ENCODE measurements around the gene DAD1. TPM values are rescaled to one million over a fixed set of nuclear protein-coding genes. Genes with fewer than 3 reads are reported as not detected.
A peak's percentile ranks its signal among the peaks of the same experiment; 100 is the strongest.
"Not testable (repeated sequence)": the region's sequence is repeated elsewhere in the genome, so short reads cannot be mapped to it uniquely, and the experiment has no call there.

Gene DAD1
- total RNA-seq, 2 experiments from 2014 or later: 117 to 154 TPM

DNA sequence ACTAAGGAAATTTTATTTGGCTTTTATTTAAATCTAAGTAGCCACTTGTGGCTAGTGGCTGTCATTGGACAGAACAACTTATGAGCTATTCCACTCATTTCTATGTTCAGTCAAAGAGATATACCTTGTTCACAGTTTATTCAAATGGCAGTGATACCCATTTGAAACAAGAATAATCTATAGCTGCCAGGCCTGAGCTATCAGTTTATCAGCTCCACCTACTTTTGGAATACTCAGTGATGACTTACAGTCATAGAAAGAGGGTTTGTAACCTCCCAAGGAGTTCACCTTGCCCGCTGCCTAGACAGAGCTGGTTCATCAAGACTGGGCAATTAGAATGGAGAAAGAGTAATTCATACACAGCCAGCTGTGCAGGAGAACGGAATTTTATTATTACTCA lies 4.6 kb upstream of the DAD1 start:
- no peak overlapping the region for H3K4me2 ChIP-seq (ENCODE audit: low read length)
- H2AFZ ChIP-seq (ENCODE audit: low read length): no peak overlapping the region; the same call in 1 of the 2 replicates
- no TSS peak for BruUV-seq (replicated peaks)
- H3K4me1 ChIP-seq (ENCODE audit: insufficient read depth, low read length, poor library complexity, severe bottlenecking): peaks cover 30% of the 10 kb centered on the region
- H3K79me2 ChIP-seq (ENCODE audit: insufficient read depth, low read depth, low read length): peaks cover 2% of the 10 kb centered on the region
- intact Hi-C loops (cut with micrococcal nuclease; ENCODE audit: unreplicated experiment): no loop called here
- H3K27ac ChIP-seq (ENCODE audit: low read depth, low read length, poor library complexity, severe bottlenecking): no peak overlapping the region
- no peak for DNase-seq (ENCODE audit: low spot score)
- no peak overlapping the region for H3K4me3 ChIP-seq (ENCODE audit: low read depth, low read length, poor library complexity, severe bottlenecking)
- H3K9me2 ChIP-seq (ENCODE audit: insufficient read depth, low read length): no peaks in the 10 kb centered on the region
- H3K9me3 ChIP-seq (ENCODE audit: low read length): no peaks in the 10 kb centered on the region
- H3K36me3 ChIP-seq (ENCODE audit: insufficient read depth, low read length): no peaks in the 10 kb centered on the region
- TF ChIP-seq, protein P1, sequence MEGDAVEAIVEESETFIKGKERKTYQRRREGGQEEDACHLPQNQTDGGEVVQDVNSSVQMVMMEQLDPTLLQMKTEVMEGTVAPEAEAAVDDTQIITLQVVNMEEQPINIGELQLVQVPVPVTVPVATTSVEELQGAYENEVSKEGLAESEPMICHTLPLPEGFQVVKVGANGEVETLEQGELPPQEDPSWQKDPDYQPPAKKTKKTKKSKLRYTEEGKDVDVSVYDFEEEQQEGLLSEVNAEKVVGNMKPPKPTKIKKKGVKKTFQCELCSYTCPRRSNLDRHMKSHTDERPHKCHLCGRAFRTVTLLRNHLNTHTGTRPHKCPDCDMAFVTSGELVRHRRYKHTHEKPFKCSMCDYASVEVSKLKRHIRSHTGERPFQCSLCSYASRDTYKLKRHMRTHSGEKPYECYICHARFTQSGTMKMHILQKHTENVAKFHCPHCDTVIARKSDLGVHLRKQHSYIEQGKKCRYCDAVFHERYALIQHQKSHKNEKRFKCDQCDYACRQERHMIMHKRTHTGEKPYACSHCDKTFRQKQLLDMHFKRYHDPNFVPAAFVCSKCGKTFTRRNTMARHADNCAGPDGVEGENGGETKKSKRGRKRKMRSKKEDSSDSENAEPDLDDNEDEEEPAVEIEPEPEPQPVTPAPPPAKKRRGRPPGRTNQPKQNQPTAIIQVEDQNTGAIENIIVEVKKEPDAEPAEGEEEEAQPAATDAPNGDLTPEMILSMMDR (conservative IDR thresholded peaks at IDR 0.05; ENCODE audit: low read length): no peak
- no peak for TF ChIP-seq EZH2phosphoT487 (IDR thresholded peaks at IDR 0.05; ENCODE audit: borderline replicate concordance, low read depth, low read length)
- H4K20me1 ChIP-seq (ENCODE audit: insufficient read depth, low read length): no peaks in the 10 kb centered on the region
- ChIA-PET POLR2A (interaction anchor here (0.5 to 1.1 kb wide), 5 partner anchors 9 to 1013 kb away, joined by 3 to 4 read pairs (median 3); no protein-coding TSS in a partner anchor), CTCF (ENCODE audit: unreplicated experiment) (no interaction called here)

DNA sequence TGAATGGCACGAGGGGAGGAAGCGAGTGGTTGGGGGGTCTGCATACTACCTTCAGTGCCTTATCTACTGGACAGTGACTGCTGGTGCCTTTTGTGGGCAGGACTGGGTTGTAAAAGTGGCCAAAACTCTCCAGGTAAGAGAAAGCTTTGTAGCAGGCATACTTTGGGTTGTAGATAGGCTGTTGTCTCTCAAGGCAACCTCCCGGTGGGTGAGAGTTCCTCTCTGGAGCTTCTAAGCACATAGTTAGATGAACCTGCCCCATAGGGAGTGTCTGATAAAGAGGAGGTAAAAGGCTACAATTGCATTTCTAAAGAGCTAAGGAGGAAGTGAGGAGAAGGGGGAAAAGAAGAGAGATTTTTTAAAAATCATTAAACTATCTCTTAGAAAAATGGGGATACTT lies 4.2 kb upstream of the DAD1 start:
- Histone ChIP-seq H4K20me1 (ENCODE audit: insufficient read depth, low read length) (no peaks in the 10 kb centered on the region), H3K4me3 (ENCODE audit: low read depth, low read length, poor library complexity, severe bottlenecking) (no peak overlapping the region), H3K9me3 (ENCODE audit: low read length) (no peaks in the 10 kb centered on the region), H2AFZ (ENCODE audit: low read length) (0 out of 2 replicates have a peak overlapping the region, but pooled peaks have one; percentile 3), H3K79me2 (ENCODE audit: insufficient read depth, low read depth, low read length) (peaks cover 7% of the 10 kb centered on the region), H3K36me3 (ENCODE audit: insufficient read depth, low read length) (no peaks in the 10 kb centered on the region), H3K4me1 (ENCODE audit: insufficient read depth, low read length, poor library complexity, severe bottlenecking) (peaks cover 31% of the 10 kb centered on the region), H3K27ac (ENCODE audit: low read depth, low read length, poor library complexity, severe bottlenecking) (no peak overlapping the region), H3K4me2 (ENCODE audit: low read length) (no peak overlapping the region), H3K9me2 (ENCODE audit: insufficient read depth, low read length) (no peaks in the 10 kb centered on the region)
- POLR2A ChIA-PET: interaction anchor here (0.5 to 1.1 kb wide), 5 partner anchors 8 to 1012 kb away, joined by 3 to 4 read pairs (median 3); no protein-coding TSS in a partner anchor
- TF ChIP-seq, protein P1 (conservative IDR thresholded peaks at IDR 0.05; ENCODE audit: low read length): no peak
- TF ChIP-seq EZH2phosphoT487 (IDR thresholded peaks at IDR 0.05; ENCODE audit: borderline replicate concordance, low read depth, low read length): no peak
- CTCF ChIA-PET (ENCODE audit: unreplicated experiment): no interaction called here
- no TSS peak for BruUV-seq (replicated peaks)
- intact Hi-C loops (cut with micrococcal nuclease; ENCODE audit: unreplicated experiment): no loop called here
- DNase-seq (ENCODE audit: low spot score): no peak

DNA sequence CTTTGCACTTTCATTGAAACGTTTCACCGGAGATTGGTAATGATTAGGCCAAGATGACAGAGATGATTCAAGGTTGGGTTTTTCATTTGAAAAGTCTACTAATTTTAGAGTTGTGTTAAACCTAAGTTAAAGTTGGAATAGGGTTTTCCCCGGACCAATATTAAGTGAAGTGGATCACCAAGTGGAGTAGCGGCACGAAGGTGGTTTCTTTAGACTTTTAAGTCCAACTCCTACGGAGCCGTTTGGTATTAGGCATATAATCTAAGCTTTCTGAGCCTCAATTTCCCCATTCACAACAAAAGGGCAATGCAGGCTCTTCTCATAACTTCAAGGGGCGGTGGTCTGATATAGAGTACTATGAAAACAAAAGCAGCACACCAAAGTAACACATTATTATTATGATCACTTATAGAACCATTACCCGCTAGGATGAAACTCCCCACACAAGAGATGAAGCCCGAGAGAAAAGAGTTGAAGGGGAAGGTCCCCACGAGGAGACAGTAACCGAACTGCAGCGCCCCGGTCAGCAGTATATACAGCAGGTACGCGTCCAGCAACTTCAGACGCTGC lies 413 bp downstream of the DAD1 start:
- H3K27ac ChIP-seq (ENCODE audit: low read depth, low read length, poor library complexity, severe bottlenecking): peak overlapping the region; percentile 58
- peaks cover 34% of the 10 kb centered on the region; the same call in 1 of the 2 replicates for H3K36me3 ChIP-seq (ENCODE audit: insufficient read depth, low read length)
- H3K4me1 ChIP-seq (ENCODE audit: insufficient read depth, low read length, poor library complexity, severe bottlenecking): peaks cover 58% of the 10 kb centered on the region
- intact Hi-C loops (cut with micrococcal nuclease; ENCODE audit: unreplicated experiment): loop anchor here (5.0 kb wide), 1 partner anchor 264 kb away; no protein-coding TSS in a partner anchor
- ChIA-PET POLR2A (interaction anchor here (0.5 to 4.2 kb wide), 15 partner anchors 10 to 281 kb away, joined by 3 to 47 read pairs (median 4); partner anchors contain the start of genes ABHD4 and OXA1L), CTCF (ENCODE audit: unreplicated experiment) (interaction anchor here (0.7 to 1.7 kb wide), 4 partner anchors 10 to 77 kb away, joined by 3 to 8 read pairs (median 4); no protein-coding TSS in a partner anchor)
- no peak for DNase-seq (ENCODE audit: low spot score)
- H3K4me3 ChIP-seq (ENCODE audit: low read depth, low read length, poor library complexity, severe bottlenecking): peak overlapping the region; percentile 91
- peak overlapping the region; percentile 65; the same call in 1 of the 2 replicates for H2AFZ ChIP-seq (ENCODE audit: low read length)
- no peaks in the 10 kb centered on the region for H3K9me3 ChIP-seq (ENCODE audit: low read length)
- H3K79me2 ChIP-seq (ENCODE audit: insufficient read depth, low read depth, low read length): peaks cover 47% of the 10 kb centered on the region
- TF ChIP-seq, protein P1 (conservative IDR thresholded peaks at IDR 0.05; ENCODE audit: low read length): no peak
- TF ChIP-seq EZH2phosphoT487 (IDR thresholded peaks at IDR 0.05; ENCODE audit: borderline replicate concordance, low read depth, low read length): no peak
- H3K4me2 ChIP-seq (ENCODE audit: low read length): peak overlapping the region; percentile 94
- no peaks in the 10 kb centered on the region for H3K9me2 ChIP-seq (ENCODE audit: insufficient read depth, low read length)
- TSS peak; percentile 88 for BruUV-seq (replicated peaks)
- no peaks in the 10 kb centered on the region for H4K20me1 ChIP-seq (ENCODE audit: insufficient read depth, low read length)

DNA sequence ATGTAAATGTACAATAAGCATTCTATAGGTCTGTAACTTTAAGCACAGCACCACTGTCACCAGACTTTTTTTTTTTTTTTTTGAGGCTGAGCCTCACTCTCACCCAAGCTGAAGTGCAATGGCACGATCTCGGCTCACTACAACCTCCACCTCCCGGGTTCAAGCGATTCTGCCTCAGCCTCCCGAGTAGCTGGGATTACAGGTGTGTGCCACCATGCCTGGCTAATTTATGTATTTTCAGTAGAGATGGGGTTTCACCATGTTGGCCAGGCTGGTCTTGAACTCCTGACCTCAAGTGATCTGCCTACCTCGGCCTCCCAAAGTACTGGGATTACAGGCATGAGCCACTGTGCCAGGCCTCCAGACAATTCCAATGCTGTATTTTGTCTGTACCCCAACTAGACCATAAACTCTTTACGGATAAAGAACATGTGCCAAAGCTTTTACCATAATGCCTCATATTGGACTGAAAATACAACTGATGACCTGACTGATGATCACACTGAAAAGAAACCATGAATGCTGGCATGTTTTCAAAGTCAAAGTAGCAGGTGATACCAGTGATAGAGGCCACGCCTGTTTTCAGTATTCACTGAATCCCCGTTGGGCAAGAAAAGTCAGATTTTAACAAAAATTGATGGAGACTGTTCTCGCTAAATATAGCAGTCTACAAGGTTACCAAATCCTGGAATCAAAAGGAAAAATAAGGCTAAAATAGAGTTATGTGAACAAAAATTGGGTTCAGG lies 1.2 kb downstream of the DAD1 start:
- H3K9me2 ChIP-seq (ENCODE audit: insufficient read depth, low read length); H3K27ac ChIP-seq (ENCODE audit: low read depth, low read length, poor library complexity, severe bottlenecking); H4K20me1 ChIP-seq (ENCODE audit: insufficient read depth, low read length); CTCF ChIA-PET (ENCODE audit: unreplicated experiment); H3K9me3 ChIP-seq (ENCODE audit: low read length); BruUV-seq (replicated peaks); DNase-seq (ENCODE audit: low spot score); H2AFZ ChIP-seq (ENCODE audit: low read length): not testable (repeated sequence)
- peak overlapping the region; percentile 91 for H3K4me3 ChIP-seq (ENCODE audit: low read depth, low read length, poor library complexity, severe bottlenecking)
- peaks cover 65% of the 10 kb centered on the region for H3K4me1 ChIP-seq (ENCODE audit: insufficient read depth, low read length, poor library complexity, severe bottlenecking)
- H3K4me2 ChIP-seq (ENCODE audit: low read length): peak overlapping the region; percentile 94
- intact Hi-C loops (cut with micrococcal nuclease; ENCODE audit: unreplicated experiment): loop anchor here (5.0 kb wide), 1 partner anchor 264 kb away; no protein-coding TSS in a partner anchor
- POLR2A ChIA-PET: interaction anchor here (0.6 to 4.2 kb wide), 5 partner anchors 9 to 282 kb away, joined by 3 to 47 read pairs (median 3); partner anchors contain the start of genes ABHD4 and OXA1L
- peaks cover 40% of the 10 kb centered on the region; the same call in 1 of the 2 replicates for H3K36me3 ChIP-seq (ENCODE audit: insufficient read depth, low read length)
- peaks cover 54% of the 10 kb centered on the region for H3K79me2 ChIP-seq (ENCODE audit: insufficient read depth, low read depth, low read length)

All from OCI-LY7 (cell line).